HL-60/S4 treated with retinoic acid at 250 ng/mL for 4 days and 3 days (cell line): ENCODE results near the gene AHCYL2.
"Not testable (repeated sequence)": the region's sequence is repeated elsewhere in the genome, so short reads cannot be mapped to it uniquely, and the experiment has no call there.

Source experiments
- in situ Hi-C: fragments of 300-500 bp; cut with MboI; formaldehyde crosslinking; loops from 2 replicates; pipeline ENCODE4 v1.7.0; 2022; ENCODE audit warnings: low sequenced_read_pairs

The AHCYL2 gene

DNA sequence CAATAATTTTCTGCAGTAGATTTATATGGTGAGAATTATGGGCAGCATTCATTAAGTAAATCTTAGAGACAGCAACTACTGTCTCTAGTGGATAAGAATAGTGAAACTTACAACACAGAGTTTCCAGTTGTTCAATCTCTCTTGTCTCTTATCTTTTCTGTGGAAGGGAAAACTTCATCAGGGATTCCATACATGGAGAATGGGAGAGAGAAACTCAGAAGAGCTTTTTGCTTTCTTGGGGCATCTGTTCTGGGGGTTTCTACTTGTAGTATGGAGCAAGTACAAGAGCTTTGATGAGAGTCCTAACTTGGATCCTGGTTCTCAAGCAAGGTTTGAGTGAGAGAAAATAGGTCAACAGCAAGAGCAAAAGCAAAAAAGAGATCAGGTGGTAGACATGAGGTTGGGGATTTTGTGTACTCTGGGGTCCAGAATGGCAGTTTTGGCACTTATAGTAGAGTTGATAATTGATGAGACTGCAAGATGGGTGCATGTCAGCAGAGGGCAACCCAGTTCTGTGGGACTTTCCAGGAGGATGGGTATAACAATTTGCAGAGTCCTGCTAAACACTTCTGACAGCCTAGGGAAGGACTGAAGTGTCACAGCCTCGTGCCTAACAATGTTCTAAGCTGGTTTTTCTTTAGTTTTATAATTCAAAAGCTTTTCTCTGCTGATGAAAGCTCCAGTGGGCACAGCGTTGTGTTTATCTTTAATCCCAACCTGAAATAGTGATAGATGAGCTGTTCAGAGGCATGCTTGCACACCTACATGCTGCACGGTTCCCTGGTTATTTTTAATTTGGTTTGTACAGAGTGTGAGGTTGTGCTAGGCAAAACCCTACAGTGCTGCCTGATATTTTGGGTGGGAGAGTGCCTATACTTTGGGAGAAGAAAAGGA lies 177.4 kb downstream of the AHCYL2 start:
- in situ Hi-C loops = no loop called here

DNA sequence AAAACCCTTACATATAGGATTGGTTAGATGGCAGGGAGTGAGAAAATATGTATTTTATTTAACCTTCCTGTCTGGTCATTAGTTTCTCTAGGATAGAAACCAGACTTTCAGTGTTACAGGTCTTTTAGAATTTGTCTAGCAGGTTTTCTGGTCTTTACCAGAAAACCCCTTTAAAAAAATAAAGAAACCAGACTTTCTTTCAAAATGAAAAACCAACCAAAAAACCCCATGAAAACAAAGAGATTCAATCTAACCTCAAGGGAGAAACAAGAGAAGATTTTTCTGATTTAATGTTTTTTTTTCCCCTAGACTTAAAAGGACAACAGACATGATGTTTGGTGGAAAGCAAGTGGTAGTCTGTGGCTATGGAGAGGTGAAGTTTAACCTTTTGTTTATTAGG lies 180.7 kb downstream of the AHCYL2 start:
- in situ Hi-C loops = no loop called here

- in situ Hi-C loops = not testable (repeated sequence)
Observed at GRCh38 chr7:129410238-129410637, 185.4 kb downstream of the AHCYL2 start.

- in situ Hi-C loops = no loop called here
Observed at GRCh38 chr7:129412501-129412900, 187.7 kb downstream of the AHCYL2 start.

DNA sequence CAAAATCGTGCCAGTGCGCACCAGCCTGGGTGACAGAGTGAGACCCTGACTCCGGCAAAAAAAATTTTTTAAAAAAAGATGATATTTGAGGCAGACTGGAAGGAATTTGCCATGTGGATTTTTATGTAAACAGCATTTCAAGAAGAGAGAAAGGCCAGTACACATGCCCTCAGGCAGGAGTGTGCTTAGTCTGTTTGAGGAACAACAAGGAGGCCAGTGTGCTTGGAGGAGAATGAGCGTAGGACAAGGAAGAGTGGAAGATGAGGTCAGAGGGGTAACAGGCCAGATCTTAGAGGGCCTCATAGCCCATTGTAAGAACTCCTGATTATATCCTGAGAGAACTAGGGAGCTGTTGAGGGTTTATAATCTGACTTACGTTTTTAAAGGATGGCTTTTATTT lies 192.2 kb downstream of the AHCYL2 start:
- in situ Hi-C loops = no loop called here

DNA sequence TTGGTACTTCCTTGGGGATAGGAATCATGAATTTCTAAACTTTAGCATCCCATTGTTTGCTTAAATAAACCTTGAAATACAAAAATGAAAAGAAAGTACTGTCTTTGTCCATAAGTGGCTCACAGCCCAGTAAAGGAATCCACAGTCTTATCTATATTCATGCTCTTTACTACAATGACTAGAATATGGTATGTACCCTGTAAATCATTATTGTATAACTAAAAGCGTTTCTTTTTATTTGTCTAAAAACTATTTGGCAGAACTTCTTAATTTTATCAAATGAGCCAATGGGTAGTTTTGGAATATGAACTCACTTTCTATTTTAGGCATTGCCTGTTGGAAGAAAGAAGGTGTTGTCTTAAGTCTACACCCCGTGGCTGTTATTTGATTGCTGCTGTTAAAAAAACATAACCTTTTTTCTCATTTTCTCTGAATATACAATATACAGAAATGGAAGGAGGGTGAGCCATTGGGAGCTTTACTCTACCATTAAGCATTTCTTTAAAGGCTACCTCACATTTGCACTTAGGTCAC lies 197.0 kb downstream of the AHCYL2 start:
- in situ Hi-C loops = no loop called here

DNA sequence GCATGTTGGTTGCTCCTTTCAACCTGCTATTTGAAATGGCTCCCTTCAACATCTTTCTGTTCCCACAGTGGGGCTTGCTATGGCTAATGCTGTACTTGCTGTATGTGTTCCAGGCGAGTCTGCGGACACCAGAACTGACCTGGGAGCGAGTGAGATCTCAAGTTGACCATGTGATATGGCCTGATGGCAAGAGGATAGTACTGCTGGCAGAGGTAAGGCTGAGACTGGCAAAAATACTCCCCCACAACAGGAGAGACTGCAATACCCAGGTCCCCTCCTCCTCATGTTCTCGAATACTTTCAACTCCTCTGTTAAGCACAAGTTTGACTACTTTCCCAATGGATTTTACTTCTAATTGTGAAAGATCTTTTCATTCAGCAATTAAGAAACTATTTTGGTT lies 197.9 kb downstream of the AHCYL2 start:
- in situ Hi-C loops = no loop called here

GRCh38 chr7:129423700-129424410 lies 199.0 kb downstream of the AHCYL2 start:
- in situ Hi-C loops = no loop called here

- in situ Hi-C loops = no loop called here
Observed at GRCh38 chr7:129426482-129426881, 201.7 kb downstream of the AHCYL2 start.

- in situ Hi-C loops = no loop called here
Observed at GRCh38 chr7:129427526-129428045, 202.8 kb downstream of the AHCYL2 start.

DNA sequence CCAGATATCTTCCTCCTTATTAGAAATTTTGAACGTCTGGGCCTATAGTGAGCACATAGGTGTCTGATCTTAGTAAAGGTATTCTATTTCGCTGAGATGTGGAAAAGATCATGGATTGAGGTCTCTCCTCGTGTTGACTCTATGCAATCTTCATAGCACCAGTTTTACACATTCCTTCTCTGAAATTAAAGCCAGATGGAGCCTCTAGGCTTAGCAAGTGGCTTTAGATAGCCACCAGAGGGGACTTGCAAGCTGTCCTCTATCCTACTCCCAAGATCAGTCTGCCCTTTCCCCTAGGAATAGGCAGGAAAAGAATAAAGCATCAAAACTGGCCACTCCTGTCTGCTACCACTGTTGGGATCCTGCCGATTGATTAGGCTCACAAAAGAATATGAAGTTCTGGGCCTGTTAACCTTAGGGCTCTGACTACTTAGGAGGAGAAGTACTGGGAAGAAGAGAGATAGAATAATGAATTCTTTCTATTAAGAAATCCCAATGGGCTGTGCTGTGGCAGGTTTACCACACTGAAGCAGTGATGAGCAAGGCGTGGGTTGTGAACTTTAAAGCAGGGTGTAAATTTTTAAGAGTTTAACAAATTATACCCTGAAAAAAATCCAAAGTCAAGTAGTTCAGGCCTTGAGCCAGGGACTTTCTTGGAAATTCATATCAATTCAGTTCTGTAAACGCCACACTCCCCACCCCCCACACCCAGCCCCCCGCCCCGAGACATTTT lies 207.2 kb downstream of the AHCYL2 start:
- in situ Hi-C loops = no loop called here

- in situ Hi-C loops = no loop called here
Observed at GRCh38 chr7:129433847-129434674, 209.2 kb downstream of the AHCYL2 start, which contains the start of gene STRIP2. Gene STRIP2, plus strand, starts transcription at chr7:129434432. Its CDS starts 41 bp downstream, at chr7:129434473.

GRCh38 chr7:129434675-129435318 lies 210.0 kb downstream of the AHCYL2 start:
- in situ Hi-C loops = no loop called here

- in situ Hi-C loops = no loop called here
Observed at GRCh38 chr7:129435414-129435829, 210.6 kb downstream of the AHCYL2 start.

DNA sequence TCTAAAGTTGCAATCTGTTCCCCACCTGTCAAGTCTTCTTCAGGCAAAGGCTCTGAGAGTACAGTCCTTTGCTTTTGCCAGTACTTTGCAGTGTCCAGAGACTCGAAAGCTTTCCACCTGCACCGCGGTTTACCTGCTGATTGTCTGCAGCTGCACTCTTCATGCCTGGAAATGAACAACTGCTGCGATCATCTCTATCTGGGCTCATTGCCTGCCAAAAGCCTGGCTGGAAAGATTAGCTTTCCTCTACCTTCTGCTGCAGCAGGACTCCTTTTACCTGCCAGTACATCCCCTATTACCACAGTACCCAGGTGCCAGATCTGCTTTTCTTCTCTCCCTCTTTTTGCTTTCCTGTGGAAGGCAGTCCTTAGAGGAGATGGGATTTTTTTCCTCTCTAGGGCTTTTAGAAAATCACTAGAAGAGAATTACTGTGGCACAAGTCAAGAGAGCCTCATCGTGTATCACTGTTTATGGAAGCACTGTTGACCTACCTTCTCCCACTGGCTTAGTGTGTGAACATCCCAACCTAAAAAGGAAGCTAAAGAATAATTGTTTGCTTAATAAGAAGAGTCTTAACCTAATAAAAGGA lies 211.6 kb downstream of the AHCYL2 start:
- in situ Hi-C loops = no loop called here

DNA sequence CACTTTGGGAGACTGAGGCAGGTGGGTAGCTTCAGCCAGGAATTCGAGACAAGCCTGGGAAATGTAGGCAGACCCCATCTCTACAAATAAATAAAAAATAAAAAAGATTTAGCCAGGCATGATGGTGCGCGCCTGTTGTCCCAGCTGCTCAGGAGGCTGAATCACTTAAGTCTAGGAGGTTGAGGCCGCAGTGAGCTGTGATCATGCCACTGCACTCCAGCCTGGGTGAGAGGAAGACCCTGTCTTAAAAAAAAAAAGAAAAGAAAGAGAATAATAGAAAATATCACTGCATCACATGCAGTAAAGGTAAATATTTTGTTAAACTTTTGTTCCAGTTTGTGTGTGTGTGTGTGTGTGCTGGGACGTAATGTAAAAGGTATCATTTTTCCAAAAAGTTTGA lies 212.4 kb downstream of the AHCYL2 start:
- in situ Hi-C loops = no loop called here

DNA sequence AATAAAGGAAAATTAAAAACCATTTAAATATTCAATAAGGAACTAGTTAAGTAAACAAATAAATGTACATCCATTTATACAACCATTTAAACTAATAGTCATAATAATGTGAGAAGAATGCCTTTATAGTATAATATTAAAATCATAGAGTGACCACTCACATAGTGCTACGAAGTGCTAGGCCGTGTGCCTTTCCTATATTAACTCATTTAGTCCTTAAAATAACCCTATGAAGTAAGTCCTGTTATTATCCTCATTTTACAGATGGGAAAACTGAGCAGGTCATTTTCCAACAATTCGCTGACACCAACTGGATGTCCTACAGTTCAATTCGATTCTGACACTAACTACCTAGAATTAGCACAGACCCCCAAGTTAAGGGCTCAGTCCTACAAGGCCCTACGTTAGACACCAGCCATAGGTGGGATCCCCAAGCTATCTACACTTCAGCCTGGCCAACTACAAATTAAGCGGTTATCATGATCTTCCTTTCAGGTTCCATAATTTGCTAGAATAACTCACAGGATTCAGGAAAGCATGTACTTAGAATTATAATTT lies 213.5 kb downstream of the AHCYL2 start:
- in situ Hi-C loops = no loop called here

DNA sequence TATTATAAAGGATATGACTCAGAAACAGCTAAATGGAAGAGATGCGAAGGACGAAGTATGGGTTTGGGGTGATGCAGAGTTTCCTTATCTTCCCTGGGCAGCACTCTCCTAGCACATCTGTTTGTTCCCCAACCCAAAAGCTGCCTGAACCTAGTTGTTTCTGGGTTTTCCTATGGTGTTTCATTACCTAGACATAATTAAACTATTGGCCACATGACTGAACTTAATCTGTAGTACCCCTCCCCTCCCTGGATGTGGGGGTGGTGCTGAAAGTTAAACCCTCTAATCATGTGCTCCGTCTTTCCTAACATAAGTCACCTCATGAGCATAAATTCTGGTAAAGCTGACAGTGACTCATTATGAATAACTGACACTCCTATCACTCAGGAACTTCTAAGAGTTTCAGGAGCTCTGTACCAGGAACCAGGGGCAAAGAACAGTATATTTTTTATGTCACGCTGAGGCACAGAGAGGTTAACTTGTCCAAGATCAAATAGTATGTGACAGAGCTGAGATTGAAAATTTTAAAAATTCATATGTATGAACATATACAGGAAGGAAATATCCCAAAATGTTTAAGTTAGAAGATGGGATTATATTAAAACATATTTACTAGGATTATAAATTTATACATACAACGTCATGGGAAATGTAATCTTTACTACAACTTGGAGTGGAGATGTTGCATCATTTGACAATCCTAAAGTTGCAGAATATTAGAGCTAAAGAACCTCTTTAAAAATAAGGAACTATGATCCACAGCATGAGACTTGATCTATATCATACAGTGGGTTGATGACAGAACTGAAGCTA lies 214.2 kb downstream of the AHCYL2 start:
- in situ Hi-C loops = no loop called here
